Measurements from ENCODE around the gene HBZ.

DNA sequence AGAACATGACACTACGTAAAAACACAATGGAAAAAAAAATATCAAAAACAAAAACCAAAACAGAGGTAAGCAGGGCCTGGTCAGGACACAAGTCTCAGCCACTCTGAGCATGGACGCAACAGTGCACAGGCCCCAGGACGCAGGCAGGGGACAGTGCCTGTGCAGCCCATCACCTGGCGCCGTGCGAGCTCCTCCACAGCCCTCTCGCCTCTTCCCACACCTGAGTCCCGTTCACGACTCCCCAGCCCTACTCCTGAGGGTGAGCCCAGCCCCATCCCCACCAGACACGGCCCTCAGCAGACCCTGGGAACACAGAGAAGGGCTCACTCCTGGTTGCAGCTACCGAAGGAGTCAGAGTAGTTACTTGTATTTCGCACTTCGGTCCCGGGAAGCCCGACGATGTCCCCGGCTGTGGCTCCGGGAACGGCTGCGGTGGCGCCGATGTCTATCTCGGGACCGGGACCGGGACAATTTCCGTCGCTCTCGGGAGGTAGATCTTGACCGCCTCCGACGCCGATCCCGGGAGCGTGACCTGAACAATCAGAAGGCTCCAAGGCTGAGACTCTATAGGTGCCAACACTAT, 37.3 kb downstream of the HBZ start:
- TF ChIP-seq, protein P1, sequence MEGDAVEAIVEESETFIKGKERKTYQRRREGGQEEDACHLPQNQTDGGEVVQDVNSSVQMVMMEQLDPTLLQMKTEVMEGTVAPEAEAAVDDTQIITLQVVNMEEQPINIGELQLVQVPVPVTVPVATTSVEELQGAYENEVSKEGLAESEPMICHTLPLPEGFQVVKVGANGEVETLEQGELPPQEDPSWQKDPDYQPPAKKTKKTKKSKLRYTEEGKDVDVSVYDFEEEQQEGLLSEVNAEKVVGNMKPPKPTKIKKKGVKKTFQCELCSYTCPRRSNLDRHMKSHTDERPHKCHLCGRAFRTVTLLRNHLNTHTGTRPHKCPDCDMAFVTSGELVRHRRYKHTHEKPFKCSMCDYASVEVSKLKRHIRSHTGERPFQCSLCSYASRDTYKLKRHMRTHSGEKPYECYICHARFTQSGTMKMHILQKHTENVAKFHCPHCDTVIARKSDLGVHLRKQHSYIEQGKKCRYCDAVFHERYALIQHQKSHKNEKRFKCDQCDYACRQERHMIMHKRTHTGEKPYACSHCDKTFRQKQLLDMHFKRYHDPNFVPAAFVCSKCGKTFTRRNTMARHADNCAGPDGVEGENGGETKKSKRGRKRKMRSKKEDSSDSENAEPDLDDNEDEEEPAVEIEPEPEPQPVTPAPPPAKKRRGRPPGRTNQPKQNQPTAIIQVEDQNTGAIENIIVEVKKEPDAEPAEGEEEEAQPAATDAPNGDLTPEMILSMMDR (conservative IDR thresholded peaks at IDR 0.05; ENCODE audit: low read length), result no peak
- TF ChIP-seq EZH2phosphoT487 (IDR thresholded peaks at IDR 0.05; ENCODE audit: borderline replicate concordance), result no peak
